H1 (cell line): ENCODE measurements around the gene CELF1. TPM values are rescaled to one million over a fixed set of nuclear protein-coding genes. Genes with fewer than 3 reads are reported as not detected.

ENCODE experiments used
- CBX5 ChIP-seq: fragments of 300-800, 300-1000 bp; sonication (generic); IDR thresholded peaks from 2 replicates; pipeline ENCODE4 v1.7.1; 2016; ENCODE audit warnings: antibody characterized with exemption, low read length, low read depth
- CREB1 ChIP-seq: IDR thresholded peaks from 2 replicates; pipeline ENCODE4 v1.6.1; 2012; ENCODE audit warnings: inconsistent platforms
- EP300 ChIP-seq, 2 experiments: IDR thresholded peaks; 1 replicate in 1 of 2; 2 replicates in 1 of 2; pipeline ENCODE4 v1.6.1; 2011 to 2012; ENCODE audit warnings: low read depth in 2 of 2, low read length in 2 of 2, mild to moderate bottlenecking in 2 of 2, borderline replicate concordance in 1 of 2, inconsistent platforms in 1 of 2, moderate library complexity in 1 of 2
- GABPA ChIP-seq: IDR thresholded peaks from 2 replicates; pipeline ENCODE4 v1.6.1; 2011; ENCODE audit warnings: mild to moderate bottlenecking, low read length, moderate library complexity, borderline replicate concordance; ENCODE audit not compliant: insufficient read depth
- SP4 ChIP-seq: IDR thresholded peaks from 2 replicates; pipeline ENCODE4 v1.6.1; 2012; ENCODE audit warnings: low read length, inconsistent platforms
- TAF1 ChIP-seq: IDR thresholded peaks from 2 replicates; pipeline ENCODE4 v1.6.1; 2011; ENCODE audit warnings: mild to moderate bottlenecking, low read depth, low read length
- TAF7 ChIP-seq: optimal IDR thresholded peaks from 2 replicates; pipeline ENCODE3; 2011; ENCODE audit warnings: low read depth, mild to moderate bottlenecking, inconsistent platforms, low read length, moderate library complexity, borderline replicate concordance
- ZNF274 ChIP-seq: IDR thresholded peaks from 2 replicates; pipeline ENCODE4 v1.7.0; 2012; ENCODE audit warnings: low read length, borderline replicate concordance; ENCODE audit errors: extremely low read depth
- polyA plus RNA-seq, 7 experiments: library from polyadenylated mRNA; depleted of rRNA in 3 of 7; stranded (reverse) in 5 of 7; unstranded in 2 of 7; fragments of >200 nt in 5 of 7; fragments of 200-250 nt in 2 of 7; gene quantifications; 1 replicate in 5 of 7; 2 replicates in 1 of 7; 4 replicates in 1 of 7; pipeline versions ENCODE4 v1.2.1 to v1.2.3, GENCODE V29; 2011 to 2013; ENCODE audit warnings: missing spikeins in 2 of 7, mixed read lengths in 2 of 7
- total RNA-seq: library from RNA; stranded (reverse); fragmentation: NEBNext Ultra II Directional; extraction: Animal tissue kit (Norgen Biotek cat#: 25700); gene quantifications from 2 replicates; pipeline ENCODE4 v1.2.1, GENCODE V29; 2021

Gene CELF1
- total and polyA plus RNA-seq, 2 of the 8 experiments (the other 6 are each of a cell fraction or from before 2014, with no cell fraction given) = 131 to 197 TPM

- TF ChIP-seq SP4 (no peak), CREB1 (no peak), TAF7 (no peak), EP300 (IDR thresholded peaks at IDR 0.05; ENCODE audit: borderline replicate concordance in 1 of 2, low read depth in 2 of 2, low read length in 2 of 2) (no peak), ZNF274 (no peak), TAF1 (no peak), CBX5 (no peak), GABPA (no peak)
Observed at GRCh38 chr11:47436726-47437125, 116.2 kb downstream of the CELF1 start (continued).
